H9 (cell line): ENCODE results near the gene DPP6. TPM values are rescaled to one million over a fixed set of nuclear protein-coding genes. Genes with fewer than 3 reads are reported as not detected.

Experiments used
- DNase-seq: peaks from one replicate; pipeline ENCODE4 v3.0.0-alpha.2; 2017
- H2AFZ ChIP-seq: one replicate; pipeline ENCODE4 v1.6.1; 2013; ENCODE audit warnings: mild to moderate bottlenecking, low read length, control low read depth, moderate library complexity
- H2AK5ac ChIP-seq: 2 replicates; pipeline ENCODE4 v1.6.1; 2013; ENCODE audit warnings: low read length, control low read depth, mixed read lengths; ENCODE audit not compliant: insufficient read length
- H2BK120ac ChIP-seq: one replicate; pipeline ENCODE4 v1.6.1; 2013; ENCODE audit warnings: low read depth, mild to moderate bottlenecking, low read length, control low read depth, inconsistent platforms; ENCODE audit not compliant: poor library complexity, severe bottlenecking
- H2BK12ac ChIP-seq: 2 replicates; pipeline ENCODE4 v1.6.1; 2013; ENCODE audit warnings: low read length, control low read depth, mixed read lengths, low read depth; ENCODE audit not compliant: insufficient read length
- H2BK15ac ChIP-seq: 2 replicates; pipeline ENCODE4 v1.6.1; 2013; ENCODE audit warnings: low read depth, low read length, control low read depth
- H2BK20ac ChIP-seq: one replicate; pipeline ENCODE4 v1.6.1; 2013; ENCODE audit warnings: low read depth, mild to moderate bottlenecking, low read length, control low read depth, inconsistent platforms; ENCODE audit not compliant: poor library complexity, severe bottlenecking
- H2BK5ac ChIP-seq: 2 replicates; pipeline ENCODE4 v1.6.1; 2013; ENCODE audit warnings: low read length, control low read depth, mixed read lengths; ENCODE audit not compliant: insufficient read length
- H3K14ac ChIP-seq: 2 replicates; pipeline ENCODE4 v1.6.1; 2013; ENCODE audit warnings: low read length, control low read depth; ENCODE audit not compliant: insufficient read depth
- H3K18ac ChIP-seq: 2 replicates; pipeline ENCODE4 v1.6.1; 2013; ENCODE audit warnings: low read depth, mild to moderate bottlenecking, mixed read lengths, low read length, control low read depth; ENCODE audit not compliant: insufficient read length
- H3K23ac ChIP-seq: 2 replicates; pipeline ENCODE4 v1.6.1; 2013; ENCODE audit warnings: low read length, control low read depth, mixed read lengths, low read depth; ENCODE audit not compliant: insufficient read length
- H3K23me2 ChIP-seq: 2 replicates; pipeline ENCODE4 v1.6.1; 2013; ENCODE audit warnings: low read depth, mild to moderate bottlenecking, mixed read lengths, low read length, control low read depth; ENCODE audit not compliant: insufficient read length, poor library complexity, severe bottlenecking
- H3K27ac ChIP-seq: 2 replicates; pipeline ENCODE4 v1.5.1; 2013; ENCODE audit warnings: low read length, control low read depth, mixed read lengths, low read depth; ENCODE audit not compliant: insufficient read length
- H3K27me3 ChIP-seq: 2 replicates; pipeline ENCODE4 v1.6.1; 2013; ENCODE audit warnings: low read length, control low read depth, inconsistent platforms; ENCODE audit not compliant: insufficient read depth
- H3K4ac ChIP-seq: 2 replicates; pipeline ENCODE4 v1.6.1; 2013; ENCODE audit warnings: low read depth, mild to moderate bottlenecking, control low read depth, inconsistent platforms, low read length, moderate library complexity
- H3K4me1 ChIP-seq: 2 replicates; pipeline ENCODE4 v1.6.1; 2013; ENCODE audit warnings: low read length, control low read depth, inconsistent platforms; ENCODE audit not compliant: insufficient read depth
- H3K4me2 ChIP-seq: 2 replicates; pipeline ENCODE4 v1.6.1; 2013; ENCODE audit warnings: low read length, control low read depth, mixed read lengths; ENCODE audit not compliant: insufficient read length, insufficient read depth
- H3K56ac ChIP-seq: 2 replicates; pipeline ENCODE4 v1.6.1; 2013; ENCODE audit warnings: low read depth, mild to moderate bottlenecking, mixed read lengths, low read length, control low read depth; ENCODE audit not compliant: insufficient read length
- H3K79me1 ChIP-seq: 2 replicates; pipeline ENCODE4 v1.6.1; 2013; ENCODE audit warnings: low read depth, mild to moderate bottlenecking, moderate library complexity, low read length, control low read depth, inconsistent platforms; ENCODE audit not compliant: insufficient read depth, poor library complexity, severe bottlenecking
- H3K79me2 ChIP-seq: 2 replicates; pipeline ENCODE4 v1.6.1; 2013; ENCODE audit warnings: low read length, control low read depth, inconsistent platforms; ENCODE audit not compliant: insufficient read depth
- H3K9ac ChIP-seq: 2 replicates; pipeline ENCODE4 v1.6.1; 2013; ENCODE audit warnings: low read length, control low read depth, mixed read lengths; ENCODE audit not compliant: insufficient read length; ENCODE audit errors: extremely low read depth
- H3K9me3 ChIP-seq: one replicate; pipeline ENCODE4 v1.6.1; 2013; ENCODE audit warnings: low read depth, low read length, inconsistent platforms; ENCODE audit not compliant: control insufficient read depth
- H3T11ph ChIP-seq: one replicate; pipeline ENCODE4 v1.6.1; 2013; ENCODE audit warnings: mild to moderate bottlenecking, low read length, control low read depth, inconsistent platforms
- H4K20me1 ChIP-seq: one replicate; pipeline ENCODE4 v1.6.1; 2013; ENCODE audit not compliant: control insufficient read depth, insufficient read length, insufficient read depth
- H4K5ac ChIP-seq: 2 replicates; pipeline ENCODE4 v1.6.1; 2013; ENCODE audit warnings: low read depth, mild to moderate bottlenecking, mixed read lengths, low read length, control low read depth; ENCODE audit not compliant: insufficient read length
- H4K8ac ChIP-seq: replicated peaks from 2 replicates; pipeline ENCODE4 v1.6.1; 2013; ENCODE audit warnings: low read length, control low read depth, mixed read lengths, low read depth; ENCODE audit not compliant: insufficient read length
- H4K91ac ChIP-seq: 2 replicates; pipeline ENCODE4 v1.6.1; 2013; ENCODE audit warnings: low read depth, mild to moderate bottlenecking, moderate library complexity, mixed read lengths, low read length, control low read depth; ENCODE audit not compliant: insufficient read length
- H3K27ac Mint-ChIP-seq, 3 experiments: 2 replicates in 2 of 3; 3 replicates in 1 of 3; pipeline ENCODE4 v1.8.0; 2020 to 2021; ENCODE audit warnings: mixed read lengths in 3 of 3, mild to moderate bottlenecking in 1 of 3, moderate library complexity in 1 of 3
- H3K27me3 Mint-ChIP-seq: 2 replicates; pipeline ENCODE4 v1.8.0; 2021; ENCODE audit warnings: low read depth, mild to moderate bottlenecking, moderate library complexity, mixed read lengths
- H3K36me3 Mint-ChIP-seq, 3 experiments: 2 replicates in 2 of 3; 3 replicates in 1 of 3; pipeline ENCODE4 v1.8.0; 2020 to 2021; ENCODE audit warnings: low read depth in 3 of 3, mixed read lengths in 3 of 3; ENCODE audit not compliant: insufficient read depth in 1 of 3
- H3K4me1 Mint-ChIP-seq, 2 experiments: 2 replicates each; pipeline ENCODE4 v1.8.0; 2020; ENCODE audit warnings: mixed read lengths in 2 of 2
- H3K4me3 Mint-ChIP-seq, 2 experiments: 2 replicates in 1 of 2; 3 replicates in 1 of 2; pipeline ENCODE4 v1.8.0; 2020 to 2021; ENCODE audit warnings: mild to moderate bottlenecking in 2 of 2, mixed read lengths in 2 of 2, moderate library complexity in 1 of 2
- H3K9me3 Mint-ChIP-seq, 2 experiments: 2 replicates in 1 of 2; 3 replicates in 1 of 2; pipeline ENCODE4 v1.8.0; 2020; ENCODE audit warnings: mild to moderate bottlenecking in 2 of 2, mixed read lengths in 2 of 2, moderate library complexity in 1 of 2
- CTCF ChIP-seq: fragments of 200-600 bp; sonication (generic); conservative IDR thresholded peaks from 3 replicates; pipeline ENCODE4 v1.8.0; 2021; ENCODE audit warnings: antibody characterized with exemption, mild to moderate bottlenecking
- WGBS: extraction: QIAGEN DNeasy Blood & Tissue Kit; methylation state at CpG from one replicate; pipeline ENCODE4 v1.1.7; 2013; ENCODE audit warnings: missing lambda C conversion rate, low lambda C conversion rate, mixed read lengths; ENCODE audit not compliant: insufficient read length; ENCODE audit errors: extremely low coverage; 5-methylcytosine and 5-hydroxymethylcytosine counted together
- total RNA-seq: library from RNA; stranded (reverse); gene quantifications from 2 replicates; pipeline ENCODE4 v1.2.1, GENCODE V29; 2021

Gene DPP6
- total RNA-seq, 1 experiment from 2014 or later, result 4.5 TPM

GRCh38 chr7:154299736-154300135 is 247.5 kb downstream of the DPP6 start:
- H2AFZ ChIP-seq, result no peak overlapping the region
- H3K23me2 ChIP-seq, result no peaks in the 10 kb centered on the region
- no peak overlapping the region for H4K8ac ChIP-seq
- no peak overlapping the region for H2BK12ac ChIP-seq
- H3T11ph ChIP-seq, result no peak overlapping the region
- H2BK15ac ChIP-seq, result no peak overlapping the region
- WGBS, result no CpG with 5 or more reads among the region's 8 CpGs
- no peaks in the 10 kb centered on the region; the same call in 1 of the 2 replicates for H3K4me1 ChIP-seq
- no peaks in the 10 kb centered on the region for H3K9me3 Mint-ChIP-seq
- no peak overlapping the region for H3K27ac ChIP-seq
- H3K4ac ChIP-seq, result no peak overlapping the region
- no peak overlapping the region for H4K5ac ChIP-seq
- no peak overlapping the region for H3K9ac ChIP-seq
- H3K18ac ChIP-seq, result no peak overlapping the region
- DNase-seq, result no peak
- no peak overlapping the region for H4K91ac ChIP-seq
- H3K79me1 ChIP-seq, result no peaks in the 10 kb centered on the region
- H2BK20ac ChIP-seq, result no peak overlapping the region
- no peaks in the 10 kb centered on the region for H4K20me1 ChIP-seq
- no peak overlapping the region for H3K23ac ChIP-seq
- H2BK120ac ChIP-seq, result no peak overlapping the region
- no peak overlapping the region for H3K4me3 Mint-ChIP-seq
- no peak for TF ChIP-seq CTCF
- no peaks in the 10 kb centered on the region; a peak in 2 of 7 replicates for H3K36me3 Mint-ChIP-seq
- H3K9me3 ChIP-seq, result no peaks in the 10 kb centered on the region
- no peak overlapping the region for H3K56ac ChIP-seq
- H3K4me2 ChIP-seq, result no peak overlapping the region
- no peak overlapping the region for H2BK5ac ChIP-seq
- H3K27ac Mint-ChIP-seq, result no peak overlapping the region
- H3K4me1 Mint-ChIP-seq, result peaks cover 9 to 13% of the 10 kb centered on the region in 2 experiments
- H3K27me3 ChIP-seq, result no peaks in the 10 kb centered on the region
- peaks cover 13% of the 10 kb centered on the region for H3K27me3 Mint-ChIP-seq
- H3K14ac ChIP-seq, result no peak overlapping the region
- H3K79me2 ChIP-seq, result no peaks in the 10 kb centered on the region
- H2AK5ac ChIP-seq, result no peak overlapping the region
